CD4-positive, alpha-beta T cell (primary cell): ENCODE results near the gene MAU2. TPM values are rescaled to one million over a fixed set of nuclear protein-coding genes. Genes with fewer than 3 reads are reported as not detected.

Experiments
- ATAC-seq: fragments of 200-7000 bp; cut with Tn5 transposase; one replicate; pipeline ENCODE4 v1.10.0; 2022; ENCODE audit warnings: mild to moderate bottlenecking; ENCODE audit not compliant: poor library complexity
- CTCF ChIA-PET: fragments of 350-600 bp; sonication (Branson Sonifier 250); formaldehyde crosslinking; loops from one replicate; lab custom pipeline; 2021; ENCODE audit warnings: antibody characterized with exemption, inconsistent platforms; lab: Charles Lee
- POLR2A ChIA-PET: fragments of 350-600 bp; sonication (Branson Sonifier 250); formaldehyde crosslinking; loops from one replicate; lab custom pipeline; 2021; ENCODE audit warnings: antibody characterized with exemption, inconsistent platforms; lab: Charles Lee
- DNase-seq, 14 experiments: peaks; one replicate each; pipeline ENCODE4 v3.0.0-alpha.2; 2013 to 2020; ENCODE audit warnings: mixed read lengths in 2 of 14
- H3K27ac ChIP-seq, 2 donors: one replicate each; pipeline versions ENCODE4 v1.5.1 to v1.7.0; 2013; ENCODE audit warnings: low read length in 2 of 2, low read depth in 1 of 2, mild to moderate bottlenecking in 1 of 2
- H3K27me3 ChIP-seq, 2 experiments: 1 replicate in 1 of 2; 2 replicates in 1 of 2; pipeline versions ENCODE4 v1.6.1 to v1.7.0; 2013; ENCODE audit warnings: low read length in 2 of 2, control low read depth in 1 of 2, mild to moderate bottlenecking in 1 of 2, moderate library complexity in 1 of 2; ENCODE audit not compliant: insufficient read depth in 2 of 2, control insufficient read depth in 1 of 2
- H3K36me3 ChIP-seq: one replicate; pipeline ENCODE4 v1.6.1; 2013; ENCODE audit warnings: low read length, control low read depth; ENCODE audit not compliant: insufficient read depth
- H3K4me1 ChIP-seq: one replicate; pipeline ENCODE4 v1.6.1; 2013; ENCODE audit warnings: low read length, control low read depth; ENCODE audit not compliant: insufficient read depth
- H3K4me3 ChIP-seq: one replicate; pipeline ENCODE4 v1.5.1; 2013; ENCODE audit warnings: mild to moderate bottlenecking, low read length, moderate library complexity
- H3K9me3 ChIP-seq, 2 experiments: 1 replicate in 1 of 2; 2 replicates in 1 of 2; pipeline versions ENCODE4 v1.6.1 to v1.7.0; 2013; ENCODE audit warnings: low read length in 2 of 2, mild to moderate bottlenecking in 2 of 2, control low read depth in 1 of 2, moderate library complexity in 1 of 2; ENCODE audit not compliant: control insufficient read depth in 1 of 2, insufficient read depth in 1 of 2
- H3K27ac Mint-ChIP-seq: one replicate; pipeline ENCODE4 v1.8.0; 2020; ENCODE audit warnings: mixed read lengths
- H3K27me3 Mint-ChIP-seq: one replicate; pipeline ENCODE4 v1.8.0; 2021; ENCODE audit warnings: mixed read lengths
- H3K36me3 Mint-ChIP-seq: one replicate; pipeline ENCODE4 v1.8.0; 2021; ENCODE audit warnings: low read depth, mixed read lengths
- H3K4me1 Mint-ChIP-seq: one replicate; pipeline ENCODE4 v1.8.0; 2021; ENCODE audit warnings: low read depth, mixed read lengths
- H3K4me3 Mint-ChIP-seq: one replicate; pipeline ENCODE4 v1.8.0; 2020; ENCODE audit warnings: mild to moderate bottlenecking, mixed read lengths
- H3K9me3 Mint-ChIP-seq: one replicate; pipeline ENCODE4 v1.8.0; 2020; ENCODE audit warnings: mixed read lengths
- intact Hi-C, 2 experiments: fragments of 100-400 bp; cut with DNase I in 1 of 2; cut with micrococcal nuclease in 1 of 2; formaldehyde crosslinking; loops; one replicate each; pipeline versions ENCODE4 v1.15.1 to v1.9.0; 2023 to 2025; cut with DNase I, micrococcal nuclease
- total RNA-seq, 174 experiments: library from RNA in 2 of 174; stranded (reverse) in 2 of 174; gene quantifications; one replicate each; pipeline ENCODE4 v1.2.3 and lab custom pipeline; 2021 to 2026
- TF ChIP-seq, protein P1 (sequence below): fragments of 200-600 bp; IDR thresholded peaks from one replicate; pipeline ENCODE4 v1.8.0; 2022; ENCODE audit warnings: antibody characterized with exemption, mild to moderate bottlenecking

Gene MAU2
- total RNA-seq, 2 experiments from 2014 or later, result 132 to 133 TPM

DNA sequence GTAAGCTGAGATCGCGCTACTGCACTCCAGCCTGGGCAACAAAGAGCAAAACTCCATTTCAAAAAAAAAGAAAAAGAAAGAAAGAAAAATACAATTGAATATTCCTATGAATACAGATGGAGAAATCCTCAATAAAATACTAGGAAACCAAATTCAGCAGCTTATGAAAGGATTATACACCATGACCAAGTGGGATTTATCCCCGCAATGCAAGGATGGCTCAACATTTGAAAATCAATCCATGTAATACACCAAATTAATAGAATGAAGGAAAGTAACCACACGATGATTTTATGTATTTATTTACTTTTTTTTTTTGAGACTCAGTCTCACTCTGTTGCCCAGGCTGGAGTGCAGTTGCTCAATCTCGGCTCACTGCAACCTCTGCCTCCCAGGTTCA is 28.0 kb upstream of the MAU2 start:
- intact Hi-C loops, result no loop called here
- no peak overlapping the region for H3K27ac Mint-ChIP-seq
- TF ChIP-seq, protein P1, sequence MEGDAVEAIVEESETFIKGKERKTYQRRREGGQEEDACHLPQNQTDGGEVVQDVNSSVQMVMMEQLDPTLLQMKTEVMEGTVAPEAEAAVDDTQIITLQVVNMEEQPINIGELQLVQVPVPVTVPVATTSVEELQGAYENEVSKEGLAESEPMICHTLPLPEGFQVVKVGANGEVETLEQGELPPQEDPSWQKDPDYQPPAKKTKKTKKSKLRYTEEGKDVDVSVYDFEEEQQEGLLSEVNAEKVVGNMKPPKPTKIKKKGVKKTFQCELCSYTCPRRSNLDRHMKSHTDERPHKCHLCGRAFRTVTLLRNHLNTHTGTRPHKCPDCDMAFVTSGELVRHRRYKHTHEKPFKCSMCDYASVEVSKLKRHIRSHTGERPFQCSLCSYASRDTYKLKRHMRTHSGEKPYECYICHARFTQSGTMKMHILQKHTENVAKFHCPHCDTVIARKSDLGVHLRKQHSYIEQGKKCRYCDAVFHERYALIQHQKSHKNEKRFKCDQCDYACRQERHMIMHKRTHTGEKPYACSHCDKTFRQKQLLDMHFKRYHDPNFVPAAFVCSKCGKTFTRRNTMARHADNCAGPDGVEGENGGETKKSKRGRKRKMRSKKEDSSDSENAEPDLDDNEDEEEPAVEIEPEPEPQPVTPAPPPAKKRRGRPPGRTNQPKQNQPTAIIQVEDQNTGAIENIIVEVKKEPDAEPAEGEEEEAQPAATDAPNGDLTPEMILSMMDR, result no peak
- ChIA-PET POLR2A (no interaction called here), CTCF (no interaction called here)
- no peaks in the 10 kb centered on the region for H3K27me3 ChIP-seq
- H3K4me3 Mint-ChIP-seq, result no peak overlapping the region
- ATAC-seq, result no peak
- H3K27me3 Mint-ChIP-seq, result no peaks in the 10 kb centered on the region
- DNase-seq, result no peak
- no peaks in the 10 kb centered on the region for H3K4me1 ChIP-seq
- peaks cover 0 to 8% of the 10 kb centered on the region in 2 experiments for H3K9me3 ChIP-seq
- H3K36me3 Mint-ChIP-seq, result peaks cover 93% of the 10 kb centered on the region
- no peak overlapping the region for H3K27ac ChIP-seq
- no peaks in the 10 kb centered on the region for H3K9me3 Mint-ChIP-seq
- H3K4me1 Mint-ChIP-seq, result no peaks in the 10 kb centered on the region
- H3K36me3 ChIP-seq, result peaks cover 62% of the 10 kb centered on the region
- no peak overlapping the region for H3K4me3 ChIP-seq

- no peaks in the 10 kb centered on the region for H3K4me1 Mint-ChIP-seq
- Histone ChIP-seq H3K27me3 (no peaks in the 10 kb centered on the region), H3K36me3 (peaks cover 44% of the 10 kb centered on the region), H3K4me3 (no peak overlapping the region), H3K27ac (no peak overlapping the region), H3K4me1 (no peaks in the 10 kb centered on the region), H3K9me3 (peaks cover 0 to 8% of the 10 kb centered on the region in 2 experiments)
- DNase-seq, result no peak
- H3K9me3 Mint-ChIP-seq, result no peaks in the 10 kb centered on the region
- no peaks in the 10 kb centered on the region for H3K27me3 Mint-ChIP-seq
- CTCF ChIA-PET, result no interaction called here
- ATAC-seq, result no peak
- H3K36me3 Mint-ChIP-seq, result peaks cover 87% of the 10 kb centered on the region
- POLR2A ChIA-PET, result no interaction called here
- intact Hi-C loops, result no loop called here
- TF ChIP-seq, protein P1, result no peak
- H3K27ac Mint-ChIP-seq, result no peak overlapping the region
- H3K4me3 Mint-ChIP-seq, result no peak overlapping the region
Observed at GRCh38 chr19:19294914-19295313, 25.7 kb upstream of the MAU2 start.

- DNase-seq (no peak), ATAC-seq (no peak)
- Mint-ChIP-seq H3K9me3 (no peaks in the 10 kb centered on the region), H3K4me1 (no peaks in the 10 kb centered on the region), H3K27ac (no peak overlapping the region), H3K27me3 (no peaks in the 10 kb centered on the region), H3K4me3 (no peak overlapping the region), H3K36me3 (peaks cover 82% of the 10 kb centered on the region)
- intact Hi-C loops, result no loop called here
- ChIA-PET POLR2A (no interaction called here), CTCF (interaction anchor here (0.6 kb wide), 1 partner anchor 14 kb away, joined by 3 read pairs; no protein-coding TSS in a partner anchor)
- no peak overlapping the region for H3K4me3 ChIP-seq
- H3K27ac ChIP-seq, result no peak overlapping the region
- peaks cover 0 to 8% of the 10 kb centered on the region in 2 experiments for H3K9me3 ChIP-seq
- TF ChIP-seq, protein P1, result no peak
- H3K4me1 ChIP-seq, result no peaks in the 10 kb centered on the region
- no peaks in the 10 kb centered on the region for H3K27me3 ChIP-seq
- peaks cover 54% of the 10 kb centered on the region for H3K36me3 ChIP-seq
Observed at GRCh38 chr19:19296953-19297689, 23.5 kb upstream of the MAU2 start.
